Hepatocyte (in vitro differentiated cells): Measurements from ENCODE around the gene ABCA10.

Source experiments
- CTCF ChIP-seq: fragments of 200-600 bp; sonication (generic); IDR thresholded peaks from 2 replicates; pipeline ENCODE4 v1.5.1; 2016; ENCODE audit warnings: antibody characterized with exemption, mild to moderate bottlenecking; ENCODE audit not compliant: poor library complexity
- EZH2 ChIP-seq: fragments of 200-600 bp; sonication (generic); IDR thresholded peaks from 2 replicates; pipeline ENCODE4 v1.6.1; 2016; ENCODE audit warnings: antibody characterized with exemption, mild to moderate bottlenecking, borderline replicate concordance

- no peak for TF ChIP-seq CTCF
- no peak for TF ChIP-seq EZH2
Measured at GRCh38 chr17:69267219-69267618, 38.6 kb upstream of the ABCA10 start.
